Measurements from ENCODE around the gene YWHAG.
"Not testable (repeated sequence)": the region's sequence is repeated elsewhere in the genome, so short reads cannot be mapped to it uniquely, and the experiment has no call there.

YWHAG gene

DNA sequence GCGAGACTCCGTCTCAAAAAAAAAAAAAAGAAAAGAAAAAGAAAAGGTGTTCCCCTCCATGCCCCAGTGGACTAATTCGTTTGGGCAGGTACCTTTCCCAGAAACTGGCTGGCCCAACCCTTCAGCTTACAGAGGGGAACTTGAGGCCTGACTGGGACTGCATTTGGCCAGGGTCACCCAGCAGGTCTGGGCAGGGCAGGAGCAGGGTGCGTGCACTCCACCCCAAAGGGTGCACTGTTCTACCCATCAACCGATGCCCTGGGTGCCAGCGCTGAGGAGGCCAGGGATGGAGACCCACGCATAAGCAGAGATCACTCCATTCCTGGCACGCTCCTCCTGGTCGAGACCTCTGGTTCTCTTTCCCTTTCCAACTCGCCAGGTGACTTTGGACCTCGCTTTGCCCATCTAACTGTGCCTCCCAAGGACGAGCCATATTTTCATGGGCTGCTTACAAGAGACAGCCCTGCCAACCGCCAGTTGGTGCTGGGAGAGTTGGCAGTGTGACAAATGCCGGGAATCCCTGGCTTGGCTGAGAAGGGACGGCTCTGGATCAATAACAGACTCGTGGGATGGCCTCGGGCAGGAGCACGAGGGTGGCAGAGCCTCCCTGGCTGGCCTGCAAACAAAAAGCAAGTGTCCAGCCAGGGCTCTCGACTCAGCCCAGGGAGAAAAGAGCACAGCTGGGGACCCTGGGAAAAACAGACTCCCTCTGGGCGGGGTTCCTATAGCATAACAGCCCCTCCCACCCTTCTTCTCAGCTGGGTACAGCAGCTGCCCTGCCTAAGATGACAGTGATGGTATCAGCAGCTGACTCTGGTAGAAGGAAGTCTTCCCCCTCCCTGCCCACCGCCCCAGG lies 48.5 kb downstream of the YWHAG start:
- peaks cover 12% of the 10 kb centered on the region for H3K4me1 ChIP-seq (ENCODE audit: control insufficient read depth, low read length)
- TF ChIP-seq, protein P1, sequence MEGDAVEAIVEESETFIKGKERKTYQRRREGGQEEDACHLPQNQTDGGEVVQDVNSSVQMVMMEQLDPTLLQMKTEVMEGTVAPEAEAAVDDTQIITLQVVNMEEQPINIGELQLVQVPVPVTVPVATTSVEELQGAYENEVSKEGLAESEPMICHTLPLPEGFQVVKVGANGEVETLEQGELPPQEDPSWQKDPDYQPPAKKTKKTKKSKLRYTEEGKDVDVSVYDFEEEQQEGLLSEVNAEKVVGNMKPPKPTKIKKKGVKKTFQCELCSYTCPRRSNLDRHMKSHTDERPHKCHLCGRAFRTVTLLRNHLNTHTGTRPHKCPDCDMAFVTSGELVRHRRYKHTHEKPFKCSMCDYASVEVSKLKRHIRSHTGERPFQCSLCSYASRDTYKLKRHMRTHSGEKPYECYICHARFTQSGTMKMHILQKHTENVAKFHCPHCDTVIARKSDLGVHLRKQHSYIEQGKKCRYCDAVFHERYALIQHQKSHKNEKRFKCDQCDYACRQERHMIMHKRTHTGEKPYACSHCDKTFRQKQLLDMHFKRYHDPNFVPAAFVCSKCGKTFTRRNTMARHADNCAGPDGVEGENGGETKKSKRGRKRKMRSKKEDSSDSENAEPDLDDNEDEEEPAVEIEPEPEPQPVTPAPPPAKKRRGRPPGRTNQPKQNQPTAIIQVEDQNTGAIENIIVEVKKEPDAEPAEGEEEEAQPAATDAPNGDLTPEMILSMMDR (IDR thresholded peaks at IDR 0.05; ENCODE audit: low read depth, low read length, poor library complexity, severe bottlenecking): no peak

GRCh38 chr7:76309341-76310101 lies 49.3 kb downstream of the YWHAG start:
- H3F3A ChIP-seq (ENCODE audit: control insufficient read depth, insufficient read depth); H3K9me3 ChIP-seq (ENCODE audit: control insufficient read depth, insufficient read depth, low read length); H4K20me1 ChIP-seq (ENCODE audit: control insufficient read depth, insufficient read depth, low read depth, low read length); H3K36me3 ChIP-seq (ENCODE audit: control insufficient read depth, low read length); H3K27ac ChIP-seq (ENCODE audit: low read depth, low read length); H3K4me2 ChIP-seq (ENCODE audit: low read length); H3K79me2 ChIP-seq (ENCODE audit: control insufficient read depth, low read length); H3K27me3 ChIP-seq (ENCODE audit: control insufficient read depth, low read length); H3K9me2 ChIP-seq (replicated peaks; ENCODE audit: control insufficient read depth, low read length); H3K4me3 ChIP-seq (ENCODE audit: low read length): not testable (repeated sequence)
- H3K4me1 ChIP-seq (ENCODE audit: control insufficient read depth, low read length): peaks cover 12% of the 10 kb centered on the region

More for the DNA sequence above, 48.5 kb downstream of the YWHAG start:
- H3K9me2 ChIP-seq (replicated peaks; ENCODE audit: control insufficient read depth, low read length): no peaks in the 10 kb centered on the region
- no peaks in the 10 kb centered on the region for H4K20me1 ChIP-seq (ENCODE audit: control insufficient read depth, insufficient read depth, low read depth, low read length)
- H3K27ac ChIP-seq (ENCODE audit: low read depth, low read length): no peak overlapping the region
- H3K27me3 ChIP-seq (ENCODE audit: control insufficient read depth, low read length): no peaks in the 10 kb centered on the region
- H3K79me2 ChIP-seq (ENCODE audit: control insufficient read depth, low read length): no peaks in the 10 kb centered on the region
- H3K4me3 ChIP-seq (ENCODE audit: low read length): no peak overlapping the region
- H3F3A ChIP-seq (ENCODE audit: control insufficient read depth, insufficient read depth): no peaks in the 10 kb centered on the region
- no peaks in the 10 kb centered on the region for H3K9me3 ChIP-seq (ENCODE audit: control insufficient read depth, insufficient read depth, low read length)
- H3K4me2 ChIP-seq (ENCODE audit: low read length): no peak overlapping the region
- no peaks in the 10 kb centered on the region for H3K36me3 ChIP-seq (ENCODE audit: control insufficient read depth, low read length)

GRCh38 chr7:76308874-76309273 lies 49.9 kb downstream of the YWHAG start:
- not testable (repeated sequence) for H3K79me2 ChIP-seq (ENCODE audit: control insufficient read depth, low read length); H4K20me1 ChIP-seq (ENCODE audit: control insufficient read depth, insufficient read depth, low read depth, low read length); H3K36me3 ChIP-seq (ENCODE audit: control insufficient read depth, low read length); H3K27me3 ChIP-seq (ENCODE audit: control insufficient read depth, low read length); H3K9me3 ChIP-seq (ENCODE audit: control insufficient read depth, insufficient read depth, low read length); H3F3A ChIP-seq (ENCODE audit: control insufficient read depth, insufficient read depth); H3K4me3 ChIP-seq (ENCODE audit: low read length); H3K4me2 ChIP-seq (ENCODE audit: low read length); H3K27ac ChIP-seq (ENCODE audit: low read depth, low read length); H3K9me2 ChIP-seq (replicated peaks; ENCODE audit: control insufficient read depth, low read length)
- H3K4me1 ChIP-seq (ENCODE audit: control insufficient read depth, low read length): peaks cover 15% of the 10 kb centered on the region

DNA sequence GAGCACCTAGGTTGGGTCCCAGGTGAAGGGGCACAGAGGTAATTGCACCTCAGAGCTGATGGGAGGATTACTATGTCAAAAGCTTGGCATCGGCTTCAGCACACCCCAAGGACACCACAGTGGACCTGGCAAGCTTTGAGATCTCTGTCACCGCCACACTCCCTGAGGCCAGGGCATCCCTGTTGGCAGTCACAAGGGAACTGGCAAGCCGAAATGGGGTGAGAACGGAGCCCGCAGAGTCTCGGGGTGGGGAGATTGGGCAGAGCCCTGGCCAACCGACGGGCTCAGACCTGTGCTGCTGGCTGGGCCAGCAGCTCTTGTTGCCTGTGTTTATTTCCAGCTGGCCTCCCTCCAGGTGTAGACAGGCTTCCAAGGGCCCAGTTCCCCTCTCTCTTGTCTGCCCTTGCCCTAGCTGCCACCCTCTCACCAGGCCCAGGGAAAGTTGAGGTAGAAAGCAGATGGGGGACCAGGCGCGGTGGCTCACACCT lies 53.9 kb downstream of the YWHAG start:
- H3K9me2 ChIP-seq (replicated peaks; ENCODE audit: control insufficient read depth, low read length): no peaks in the 10 kb centered on the region
- peaks cover 25% of the 10 kb centered on the region for H3K27me3 ChIP-seq (ENCODE audit: control insufficient read depth, low read length)
- no peak overlapping the region for H3K4me2 ChIP-seq (ENCODE audit: low read length)
- H3K4me3 ChIP-seq (ENCODE audit: low read length): no peak overlapping the region
- no peaks in the 10 kb centered on the region for H3K9me3 ChIP-seq (ENCODE audit: control insufficient read depth, insufficient read depth, low read length)
- TF ChIP-seq, protein P1 (IDR thresholded peaks at IDR 0.05; ENCODE audit: low read depth, low read length, poor library complexity, severe bottlenecking): no peak
- TF ChIP-seq EZH2phosphoT487 (IDR thresholded peaks at IDR 0.05; ENCODE audit: borderline replicate concordance, low read length): no peak
- no peaks in the 10 kb centered on the region for H4K20me1 ChIP-seq (ENCODE audit: control insufficient read depth, insufficient read depth, low read depth, low read length)
- H3K4me1 ChIP-seq (ENCODE audit: control insufficient read depth, low read length): peaks cover 28% of the 10 kb centered on the region
- no peaks in the 10 kb centered on the region for H3K36me3 ChIP-seq (ENCODE audit: control insufficient read depth, low read length)
- peaks cover 11% of the 10 kb centered on the region for H3F3A ChIP-seq (ENCODE audit: control insufficient read depth, insufficient read depth)
- H3K27ac ChIP-seq (ENCODE audit: low read depth, low read length): no peak overlapping the region
- H3K79me2 ChIP-seq (ENCODE audit: control insufficient read depth, low read length): no peaks in the 10 kb centered on the region

Data from DOHH2 (cell line).